ENCODE measurements around the gene PTPRK.

Gene PTPRK

GRCh38 chr6:128062882-128063603 lies 457.4 kb downstream of the PTPRK start:
- Histone ChIP-seq H3K36me3 (ENCODE audit: insufficient read depth, low read length) (no peaks in the 10 kb centered on the region), H3K4me1 (ENCODE audit: insufficient read depth, low read length) (peaks cover 7% of the 10 kb centered on the region; the same call in 1 of the 2 replicates), H3K9ac (ENCODE audit: low read depth, low read length) (no peak overlapping the region), H3K9me3 (ENCODE audit: control insufficient read depth, insufficient read depth, low read length) (no peaks in the 10 kb centered on the region)

GRCh38 chr6:128057946-128058345 lies 462.5 kb downstream of the PTPRK start:
- H3K9ac ChIP-seq (ENCODE audit: low read depth, low read length) = no peak overlapping the region
- no peaks in the 10 kb centered on the region for H3K4me1 ChIP-seq (ENCODE audit: insufficient read depth, low read length)
- H3K36me3 ChIP-seq (ENCODE audit: insufficient read depth, low read length) = no peaks in the 10 kb centered on the region
- no peaks in the 10 kb centered on the region for H3K9me3 ChIP-seq (ENCODE audit: control insufficient read depth, insufficient read depth, low read length)

GRCh38 chr6:128057541-128057940 lies 462.9 kb downstream of the PTPRK start:
- Histone ChIP-seq H3K36me3 (ENCODE audit: insufficient read depth, low read length) (no peaks in the 10 kb centered on the region), H3K4me1 (ENCODE audit: insufficient read depth, low read length) (no peaks in the 10 kb centered on the region), H3K9ac (ENCODE audit: low read depth, low read length) (no peak overlapping the region), H3K9me3 (ENCODE audit: control insufficient read depth, insufficient read depth, low read length) (no peaks in the 10 kb centered on the region)

GRCh38 chr6:128053109-128053508 lies 467.3 kb downstream of the PTPRK start:
- no peaks in the 10 kb centered on the region for H3K9me3 ChIP-seq (ENCODE audit: control insufficient read depth, insufficient read depth, low read length)
- no peak overlapping the region for H3K9ac ChIP-seq (ENCODE audit: low read depth, low read length)
- no peaks in the 10 kb centered on the region for H3K36me3 ChIP-seq (ENCODE audit: insufficient read depth, low read length)
- H3K4me1 ChIP-seq (ENCODE audit: insufficient read depth, low read length) = no peaks in the 10 kb centered on the region; the same call in 1 of the 2 replicates

GRCh38 chr6:128047989-128048388 lies 472.4 kb downstream of the PTPRK start:
- no peaks in the 10 kb centered on the region for H3K9me3 ChIP-seq (ENCODE audit: control insufficient read depth, insufficient read depth, low read length)
- no peaks in the 10 kb centered on the region; the same call in 1 of the 2 replicates for H3K4me1 ChIP-seq (ENCODE audit: insufficient read depth, low read length)
- no peak overlapping the region for H3K9ac ChIP-seq (ENCODE audit: low read depth, low read length)

GRCh38 chr6:128046033-128046432 lies 474.4 kb downstream of the PTPRK start:
- Histone ChIP-seq H3K36me3 (ENCODE audit: insufficient read depth, low read length) (no peaks in the 10 kb centered on the region), H3K4me1 (ENCODE audit: insufficient read depth, low read length) (no peaks in the 10 kb centered on the region; the same call in 1 of the 2 replicates), H3K9me3 (ENCODE audit: control insufficient read depth, insufficient read depth, low read length) (no peaks in the 10 kb centered on the region), H3K9ac (ENCODE audit: low read depth, low read length) (no peak overlapping the region)

More at GRCh38 chr6:128047989-128048388, 472.4 kb downstream of the PTPRK start:
- no peaks in the 10 kb centered on the region for H3K36me3 ChIP-seq (ENCODE audit: insufficient read depth, low read length)

GRCh38 chr6:128039543-128039942 lies 480.9 kb downstream of the PTPRK start:
- H3K9me3 ChIP-seq (ENCODE audit: control insufficient read depth, insufficient read depth, low read length) = no peaks in the 10 kb centered on the region
- no peaks in the 10 kb centered on the region for H3K36me3 ChIP-seq (ENCODE audit: insufficient read depth, low read length)
- H3K9ac ChIP-seq (ENCODE audit: low read depth, low read length) = no peak overlapping the region
- H3K4me1 ChIP-seq (ENCODE audit: insufficient read depth, low read length) = no peaks in the 10 kb centered on the region

- H3K9ac ChIP-seq (ENCODE audit: low read depth, low read length) = no peak overlapping the region
- no peaks in the 10 kb centered on the region for H3K4me1 ChIP-seq (ENCODE audit: insufficient read depth, low read length)
- no peaks in the 10 kb centered on the region for H3K9me3 ChIP-seq (ENCODE audit: control insufficient read depth, insufficient read depth, low read length)
- H3K36me3 ChIP-seq (ENCODE audit: insufficient read depth, low read length) = no peaks in the 10 kb centered on the region
These were observed 483.4 kb downstream of the PTPRK start for GRCh38 chr6:128036808-128037570.

GRCh38 chr6:128033156-128033555 lies 487.2 kb downstream of the PTPRK start:
- no peak overlapping the region for H3K9ac ChIP-seq (ENCODE audit: low read depth, low read length)
- H3K36me3 ChIP-seq (ENCODE audit: insufficient read depth, low read length) = no peaks in the 10 kb centered on the region; the same call in 1 of the 2 replicates
- no peaks in the 10 kb centered on the region for H3K9me3 ChIP-seq (ENCODE audit: control insufficient read depth, insufficient read depth, low read length)
- H3K4me1 ChIP-seq (ENCODE audit: insufficient read depth, low read length) = no peaks in the 10 kb centered on the region

GRCh38 chr6:128032042-128032441 lies 488.4 kb downstream of the PTPRK start:
- H3K9ac ChIP-seq (ENCODE audit: low read depth, low read length) = no peak overlapping the region
- H3K36me3 ChIP-seq (ENCODE audit: insufficient read depth, low read length) = no peaks in the 10 kb centered on the region; the same call in 1 of the 2 replicates
- no peaks in the 10 kb centered on the region for H3K4me1 ChIP-seq (ENCODE audit: insufficient read depth, low read length)
- H3K9me3 ChIP-seq (ENCODE audit: control insufficient read depth, insufficient read depth, low read length) = no peaks in the 10 kb centered on the region

GRCh38 chr6:128029826-128030225 lies 490.6 kb downstream of the PTPRK start:
- H3K9ac ChIP-seq (ENCODE audit: low read depth, low read length) = no peak overlapping the region
- H3K36me3 ChIP-seq (ENCODE audit: insufficient read depth, low read length) = no peaks in the 10 kb centered on the region; the same call in 1 of the 2 replicates
- H3K9me3 ChIP-seq (ENCODE audit: control insufficient read depth, insufficient read depth, low read length) = no peaks in the 10 kb centered on the region
- H3K4me1 ChIP-seq (ENCODE audit: insufficient read depth, low read length) = peaks cover 7% of the 10 kb centered on the region; the same call in 1 of the 2 replicates

- H3K9ac ChIP-seq (ENCODE audit: low read depth, low read length) = no peak overlapping the region
These were observed 492.2 kb downstream of the PTPRK start for GRCh38 chr6:128028183-128028582.

GRCh38 chr6:128025478-128025877 lies 494.9 kb downstream of the PTPRK start:
- Histone ChIP-seq H3K4me1 (ENCODE audit: insufficient read depth, low read length) (peaks cover 7% of the 10 kb centered on the region; the same call in 1 of the 2 replicates), H3K9ac (ENCODE audit: low read depth, low read length) (no peak overlapping the region), H3K36me3 (ENCODE audit: insufficient read depth, low read length) (no peaks in the 10 kb centered on the region; the same call in 1 of the 2 replicates), H3K9me3 (ENCODE audit: control insufficient read depth, insufficient read depth, low read length) (no peaks in the 10 kb centered on the region)

More at GRCh38 chr6:128028183-128028582, 492.2 kb downstream of the PTPRK start:
- peaks cover 7% of the 10 kb centered on the region; the same call in 1 of the 2 replicates for H3K4me1 ChIP-seq (ENCODE audit: insufficient read depth, low read length)
- no peaks in the 10 kb centered on the region for H3K9me3 ChIP-seq (ENCODE audit: control insufficient read depth, insufficient read depth, low read length)
- no peaks in the 10 kb centered on the region; the same call in 1 of the 2 replicates for H3K36me3 ChIP-seq (ENCODE audit: insufficient read depth, low read length)

GRCh38 chr6:128024969-128025368 lies 495.4 kb downstream of the PTPRK start:
- H3K9ac ChIP-seq (ENCODE audit: low read depth, low read length) = no peak overlapping the region
- H3K4me1 ChIP-seq (ENCODE audit: insufficient read depth, low read length) = peaks cover 7% of the 10 kb centered on the region; the same call in 1 of the 2 replicates
- no peaks in the 10 kb centered on the region for H3K9me3 ChIP-seq (ENCODE audit: control insufficient read depth, insufficient read depth, low read length)
- no peaks in the 10 kb centered on the region; the same call in 1 of the 2 replicates for H3K36me3 ChIP-seq (ENCODE audit: insufficient read depth, low read length)
